HG03025 (cell line): ENCODE data around the gene CCDC83.

Experiments
- ATAC-seq: cut with Tn5 transposase; IDR thresholded peaks from one replicate; pipeline ENCODE4 v1.9.1; 2021; ENCODE audit warnings: mild to moderate bottlenecking, moderate library complexity; ENCODE audit not compliant: unreplicated experiment, low FRiP score

The CCDC83 gene

DNA sequence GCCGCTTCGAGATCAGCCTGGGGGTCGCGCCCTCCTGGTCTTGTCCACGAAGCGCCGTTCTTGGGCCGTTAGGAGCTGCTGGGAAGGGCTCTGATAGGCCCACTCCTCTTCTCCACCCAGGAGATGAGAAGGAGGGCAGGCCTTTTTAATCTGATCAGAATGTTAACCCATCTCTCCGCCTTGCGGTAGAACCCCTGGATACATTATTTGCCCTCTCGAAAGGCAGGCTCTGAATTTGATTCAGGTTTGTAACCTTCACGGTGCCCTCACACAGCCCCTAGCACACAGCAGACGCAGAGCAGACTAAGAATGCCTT lies at the start of gene CCDC83:
TSS of gene CCDC83 (plus strand) at position 43 of the 316 bp plus-strand sequence. CDS start 9,741 bp downstream, outside the sequence.
- no peak for ATAC-seq

DNA sequence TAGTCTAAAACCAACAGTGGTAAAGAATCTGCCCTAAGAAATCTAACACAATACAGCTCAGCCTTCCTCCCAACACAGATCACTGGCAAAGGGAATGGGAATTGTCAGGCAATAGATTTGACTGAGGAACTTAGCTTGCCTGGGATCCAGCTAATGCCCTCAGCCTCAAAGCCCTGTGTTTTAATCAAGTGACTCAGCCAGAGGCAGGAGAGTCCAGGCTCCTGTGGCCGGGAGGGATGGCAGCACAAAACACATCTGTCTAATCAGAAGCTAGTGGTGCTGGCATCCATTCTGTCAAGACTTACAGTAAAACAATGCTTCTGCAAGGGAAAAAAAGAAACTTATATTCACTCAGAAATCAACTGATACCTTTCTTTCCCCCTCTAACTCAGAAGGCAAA lies 49.8 kb upstream of the CCDC83 start:
- ATAC-seq, result no peak

DNA sequence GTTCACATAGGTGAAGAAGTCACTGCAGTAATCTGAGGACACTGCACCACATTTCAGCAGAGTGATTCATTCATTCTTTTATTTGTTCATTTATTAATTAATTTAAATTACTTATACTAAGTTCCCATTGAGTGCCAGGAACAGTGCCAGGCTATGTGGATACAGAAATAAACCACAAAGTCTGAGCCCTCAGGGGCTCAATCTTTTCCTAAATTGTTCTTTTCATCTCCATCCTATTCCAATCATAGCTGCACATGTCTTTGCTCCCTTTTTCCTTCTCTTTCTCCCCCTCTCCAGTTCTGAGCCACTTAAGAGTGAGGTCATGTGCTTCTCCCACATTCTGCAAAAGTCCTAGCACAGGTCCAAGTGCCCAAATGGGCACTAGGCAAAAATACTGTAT lies 49.2 kb upstream of the CCDC83 start:
- ATAC-seq, result no peak

DNA sequence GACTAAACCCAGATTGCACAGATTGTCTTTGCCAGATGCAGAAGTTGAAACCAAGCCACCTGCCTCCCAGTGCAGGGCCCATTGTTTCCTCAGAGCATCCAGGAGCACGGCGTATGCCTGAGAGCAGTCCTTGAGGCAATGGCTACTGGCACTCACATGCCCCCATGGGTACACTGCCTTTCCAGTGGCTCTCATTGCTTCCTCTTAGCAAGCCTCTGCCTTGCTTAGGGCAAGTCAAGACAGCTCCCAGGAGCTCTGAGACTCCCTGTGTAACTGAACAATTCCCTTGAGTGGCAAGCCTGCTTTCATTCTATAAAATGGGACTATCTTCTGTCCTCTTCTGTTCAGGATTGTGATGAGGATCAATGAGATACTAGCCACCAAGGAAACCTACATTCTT lies 48.3 kb upstream of the CCDC83 start:
- no peak for ATAC-seq

DNA sequence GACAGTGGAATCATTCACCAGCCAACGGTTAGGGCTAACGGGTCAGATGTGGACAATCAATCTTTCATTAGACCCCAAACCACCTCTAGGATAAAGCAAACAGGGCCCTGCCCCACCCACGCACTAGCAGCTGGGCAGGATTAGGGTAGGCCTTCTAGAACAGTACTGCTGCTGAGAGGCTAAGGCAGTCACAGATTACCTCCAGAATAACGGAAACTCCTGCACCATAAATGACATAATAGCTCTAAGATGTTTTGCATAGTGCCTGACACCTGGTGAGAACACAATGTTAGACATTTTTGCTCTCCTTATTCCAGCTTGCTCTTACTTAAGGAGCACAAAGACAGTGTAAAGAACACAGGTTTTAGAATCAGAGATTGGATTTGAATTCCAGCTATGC lies 46.0 kb upstream of the CCDC83 start:
- peak; percentile 36 for ATAC-seq

DNA sequence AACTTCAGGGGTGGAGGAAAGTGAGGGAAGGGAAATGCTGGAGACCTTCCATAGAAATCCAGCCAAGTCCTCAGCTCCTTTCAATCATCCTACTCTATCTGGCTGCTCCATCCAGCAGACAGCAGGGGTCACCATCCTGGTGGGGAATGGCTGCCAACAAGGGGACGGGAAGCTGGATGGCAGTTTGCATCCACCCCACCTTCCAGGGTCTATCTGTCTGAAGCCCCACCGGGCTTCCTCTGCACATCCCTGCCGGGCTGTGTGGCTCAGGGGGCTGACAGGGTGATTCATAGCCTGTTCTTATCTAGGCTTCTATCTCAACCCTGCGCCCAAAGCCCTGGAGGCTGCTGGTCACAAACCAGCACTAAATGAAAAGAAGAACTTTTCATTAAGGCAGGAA lies 45.3 kb upstream of the CCDC83 start:
- ATAC-seq, result no peak

DNA sequence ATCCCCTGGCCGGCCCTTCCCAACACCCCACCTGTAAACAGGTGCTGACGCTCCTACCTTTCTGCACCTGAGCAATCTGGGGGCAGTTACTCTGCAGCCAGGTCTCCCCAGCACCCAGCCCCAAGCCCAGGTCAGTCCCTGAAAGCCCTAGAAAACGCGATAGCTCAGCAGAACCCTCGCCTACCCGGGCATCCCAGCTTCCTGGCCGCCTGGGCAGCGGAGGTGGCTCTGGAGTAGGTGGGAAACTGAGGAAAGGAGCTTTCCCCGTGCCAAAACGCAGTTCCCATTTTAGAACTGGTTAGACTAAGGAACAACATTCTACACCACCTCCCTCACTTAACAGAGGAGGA lies 44.7 kb upstream of the CCDC83 start:
- ATAC-seq, result no peak

- peak; percentile 83 for ATAC-seq
These were observed 44.1 kb upstream of the CCDC83 start, which contains the start of gene SYTL2 for GRCh38 chr11:85810871-85811611. SYTL2 (minus strand) TSS chr11:85811141; CDS start chr11:85757725, 53,416 bp downstream.

GRCh38 chr11:85811624-85812023 lies 43.6 kb upstream of the CCDC83 start:
- no peak for ATAC-seq

DNA sequence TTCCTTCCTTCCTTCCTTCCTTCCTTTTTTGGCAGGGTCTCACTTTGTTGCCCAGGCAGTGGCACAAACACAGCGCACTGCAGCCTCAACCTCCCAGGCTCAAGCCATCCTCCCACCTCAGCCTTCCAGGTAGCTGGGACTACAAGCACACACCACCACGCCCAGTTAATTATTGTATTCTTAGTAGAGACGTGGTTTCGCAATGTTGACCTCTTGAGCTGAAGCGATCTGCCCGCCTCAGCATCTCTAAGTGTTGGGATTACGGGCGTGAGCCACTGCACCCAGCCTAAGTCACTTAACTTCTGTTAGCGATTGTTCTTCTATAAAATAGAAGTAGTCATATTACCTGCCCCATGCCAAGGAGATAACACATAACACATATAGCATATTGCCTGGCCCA lies 41.5 kb upstream of the CCDC83 start:
- ATAC-seq, result no peak

DNA sequence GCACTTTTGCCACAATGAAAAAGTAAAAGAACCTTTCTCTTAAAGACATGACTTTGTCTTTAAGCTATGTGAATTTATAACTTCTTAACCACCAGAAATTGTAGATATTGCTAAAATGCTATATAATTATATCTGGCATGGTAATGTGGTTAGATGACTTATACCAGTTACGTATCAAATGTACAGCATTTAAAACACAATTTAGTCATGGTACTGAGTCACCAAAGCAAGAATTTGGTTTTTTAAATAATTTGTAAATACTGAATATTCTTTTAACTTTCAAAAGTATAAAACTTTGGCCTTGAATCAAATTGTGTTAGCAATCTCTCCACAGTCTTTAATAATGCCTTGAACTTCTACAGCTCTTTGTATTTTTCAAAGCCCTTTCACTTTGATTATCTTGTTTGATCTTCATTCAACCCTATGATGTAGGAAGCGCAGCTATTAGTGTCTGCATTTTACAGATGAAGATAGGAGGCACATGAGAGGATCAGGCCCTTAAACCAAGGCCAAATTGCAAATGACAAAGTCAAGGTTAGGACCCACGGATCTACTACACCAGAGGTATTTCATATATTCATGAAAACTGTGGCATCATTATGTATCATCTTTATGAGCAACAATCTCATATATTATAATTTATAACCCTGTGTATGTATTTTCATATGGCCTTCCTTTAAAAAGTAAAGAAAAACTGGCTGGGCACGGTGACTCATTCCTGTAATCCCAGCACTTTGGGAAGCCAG lies 39.8 kb upstream of the CCDC83 start:
- no peak for ATAC-seq

GRCh38 chr11:85819441-85819840 lies 35.7 kb upstream of the CCDC83 start:
- no peak for ATAC-seq

DNA sequence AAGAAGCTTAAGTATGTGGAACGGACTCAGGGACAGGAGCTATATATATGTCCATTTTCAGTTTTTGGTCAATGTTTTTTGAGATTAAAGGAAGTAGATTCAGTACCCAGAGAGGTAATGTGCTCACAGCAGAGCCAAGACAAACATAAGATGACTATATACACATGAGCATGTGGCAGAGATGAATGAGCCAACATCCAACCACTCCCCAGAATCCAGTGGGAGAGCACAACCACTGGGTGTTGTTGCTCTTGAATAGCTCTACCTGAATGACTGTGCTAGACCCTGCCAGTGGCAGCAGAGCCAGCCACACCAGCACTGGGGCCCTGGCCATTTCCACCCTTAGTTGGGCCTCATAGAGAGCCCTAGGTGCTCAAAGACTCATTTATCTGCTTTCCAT lies 33.5 kb upstream of the CCDC83 start:
- ATAC-seq, result no peak

DNA sequence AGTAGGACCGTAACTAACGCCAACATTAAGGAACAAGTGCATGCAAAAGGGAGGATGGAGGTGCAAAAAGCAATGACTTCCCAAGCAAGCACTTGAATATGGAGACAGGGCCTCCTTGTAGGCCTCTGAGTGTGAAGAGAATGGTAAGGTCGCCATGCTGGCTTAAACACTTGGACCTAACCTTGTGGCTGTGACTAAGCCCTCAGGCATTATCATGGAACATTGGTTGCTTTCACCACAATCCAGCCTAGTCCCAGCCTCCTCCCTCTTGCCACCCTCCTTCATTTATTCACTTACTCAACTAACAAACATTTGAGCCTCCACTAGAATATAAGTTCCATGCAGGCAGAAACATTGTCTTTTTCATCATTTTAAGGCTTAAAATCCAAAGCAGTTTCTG lies 32.4 kb upstream of the CCDC83 start:
- no peak for ATAC-seq

- ATAC-seq, result no peak
These were observed 31.4 kb upstream of the CCDC83 start for GRCh38 chr11:85823816-85824215.

DNA sequence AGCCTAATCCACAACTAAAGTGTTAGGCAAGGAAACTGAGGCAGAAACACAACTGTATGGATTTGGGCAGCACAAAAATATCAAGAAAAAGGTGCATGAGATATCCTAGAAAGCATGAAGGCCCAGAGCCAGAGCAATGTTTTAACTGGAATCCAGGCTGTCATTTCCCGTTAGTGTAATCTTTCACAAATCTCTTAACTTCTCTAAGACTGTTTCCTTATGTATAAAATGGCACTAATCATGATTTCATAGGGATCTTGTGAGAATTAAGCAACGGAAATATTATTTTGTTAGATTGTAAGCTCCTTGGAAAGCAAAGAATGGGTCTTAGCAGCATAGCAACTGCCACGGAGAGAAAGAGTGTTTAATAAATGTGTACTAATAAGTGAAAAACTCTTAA lies 29.6 kb upstream of the CCDC83 start:
- ATAC-seq, result no peak

GRCh38 chr11:85826116-85826855 lies 28.9 kb upstream of the CCDC83 start:
- ATAC-seq, result peak; percentile 52

GRCh38 chr11:85827748-85828639 lies 27.2 kb upstream of the CCDC83 start:
- no peak for ATAC-seq

DNA sequence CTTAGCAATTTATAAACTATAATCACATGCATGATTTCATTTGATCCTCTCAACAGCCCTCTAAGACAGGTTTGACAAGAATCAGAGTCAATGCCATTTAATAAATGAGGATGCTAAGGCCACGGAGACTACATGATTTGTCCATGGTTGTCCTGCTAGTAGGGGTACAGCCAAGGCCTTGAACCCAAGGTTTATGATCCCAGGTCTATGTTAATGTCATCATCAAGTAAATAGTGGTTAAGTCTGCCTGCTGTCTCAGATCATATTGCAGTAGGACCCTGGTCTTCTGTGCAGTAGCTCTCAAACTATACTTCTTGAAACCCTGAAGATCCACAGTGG lies 26.6 kb upstream of the CCDC83 start:
- ATAC-seq, result no peak

DNA sequence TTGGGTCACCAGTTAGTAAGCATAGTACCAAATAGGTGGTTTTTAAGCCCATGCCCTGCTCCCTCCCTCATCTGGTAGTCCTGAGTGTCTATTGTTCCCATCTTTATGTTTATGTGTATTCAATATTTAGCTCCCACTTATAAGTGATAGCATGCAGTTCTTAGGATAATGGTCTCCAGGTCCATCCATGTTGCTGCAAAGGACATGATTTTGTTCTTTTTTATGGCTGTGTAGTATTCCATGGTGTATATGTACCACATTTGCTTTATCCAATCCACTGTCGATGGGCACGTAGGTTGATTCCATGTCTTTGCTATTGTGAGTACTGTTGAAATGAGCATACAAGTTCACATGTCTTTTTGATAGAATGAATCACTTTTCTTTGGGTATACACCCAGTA lies 26.0 kb upstream of the CCDC83 start:
- no peak for ATAC-seq

GRCh38 chr11:85831050-85831449 lies 24.1 kb upstream of the CCDC83 start:
- no peak for ATAC-seq
